ENCODE results near the gene PKLR.

- TF ChIP-seq CTCF (IDR thresholded peaks at IDR 0.05 in 8 of 11, conservative IDR thresholded peaks at IDR 0.05 in 3 of 11) (peak in 5 of 11 experiments; percentile 18 to 32 (median 24)), POLR2A (IDR thresholded peaks at IDR 0.05) (no peak)
Measured at GRCh38 chr1:155277902-155278688, 23.1 kb downstream of the PKLR start.

Data from spleen (tissue), 7 donors.